ENCODE data around the gene DHX35. TPM values are rescaled to one million over a fixed set of nuclear protein-coding genes. Genes with fewer than 3 reads are reported as not detected.
"Not testable (repeated sequence)": the region's sequence is repeated elsewhere in the genome, so short reads cannot be mapped to it uniquely, and the experiment has no call there.

Gene DHX35
- polyA plus RNA-seq, 1 donor from 2014 or later: 21.3 TPM

DNA sequence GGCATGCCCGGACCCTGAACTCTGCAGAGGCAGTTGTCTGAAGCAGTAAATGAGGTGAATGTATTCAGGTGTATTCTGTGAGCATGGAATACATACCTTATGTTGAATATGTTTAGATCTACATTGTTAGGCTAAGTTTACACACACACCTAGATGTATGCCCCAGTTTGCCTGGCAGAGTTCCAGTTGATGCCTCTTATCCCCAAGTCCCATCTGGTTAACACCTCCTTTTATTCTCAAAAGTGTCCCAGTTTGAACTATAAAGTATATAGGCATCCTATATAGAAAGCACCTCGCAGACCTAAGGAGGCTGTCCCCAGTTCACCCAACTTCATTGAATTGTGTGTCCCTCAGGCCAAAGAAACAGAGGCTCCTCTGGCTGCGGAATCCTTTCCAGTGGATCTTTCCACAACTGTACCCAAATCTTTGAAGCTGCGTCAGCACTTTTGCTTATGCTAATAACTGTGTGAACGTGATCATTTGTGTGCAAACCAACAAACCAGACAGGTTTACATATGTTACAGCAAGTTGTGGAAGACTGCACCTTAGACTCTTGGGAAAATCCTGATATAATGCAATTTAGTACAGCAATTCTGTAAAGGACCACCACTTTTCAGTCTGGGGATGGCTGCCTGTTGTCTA, 4.8 kb upstream of the DHX35 start:
- no peak overlapping the region for H3K27ac ChIP-seq (ENCODE audit: low read length)
- H3K36me3 ChIP-seq (ENCODE audit: insufficient read depth, low read length): no peaks in the 10 kb centered on the region
- H3F3A ChIP-seq (ENCODE audit: insufficient read depth, low read length, poor library complexity, severe bottlenecking): no peaks in the 10 kb centered on the region
- TF ChIP-seq, protein P1, sequence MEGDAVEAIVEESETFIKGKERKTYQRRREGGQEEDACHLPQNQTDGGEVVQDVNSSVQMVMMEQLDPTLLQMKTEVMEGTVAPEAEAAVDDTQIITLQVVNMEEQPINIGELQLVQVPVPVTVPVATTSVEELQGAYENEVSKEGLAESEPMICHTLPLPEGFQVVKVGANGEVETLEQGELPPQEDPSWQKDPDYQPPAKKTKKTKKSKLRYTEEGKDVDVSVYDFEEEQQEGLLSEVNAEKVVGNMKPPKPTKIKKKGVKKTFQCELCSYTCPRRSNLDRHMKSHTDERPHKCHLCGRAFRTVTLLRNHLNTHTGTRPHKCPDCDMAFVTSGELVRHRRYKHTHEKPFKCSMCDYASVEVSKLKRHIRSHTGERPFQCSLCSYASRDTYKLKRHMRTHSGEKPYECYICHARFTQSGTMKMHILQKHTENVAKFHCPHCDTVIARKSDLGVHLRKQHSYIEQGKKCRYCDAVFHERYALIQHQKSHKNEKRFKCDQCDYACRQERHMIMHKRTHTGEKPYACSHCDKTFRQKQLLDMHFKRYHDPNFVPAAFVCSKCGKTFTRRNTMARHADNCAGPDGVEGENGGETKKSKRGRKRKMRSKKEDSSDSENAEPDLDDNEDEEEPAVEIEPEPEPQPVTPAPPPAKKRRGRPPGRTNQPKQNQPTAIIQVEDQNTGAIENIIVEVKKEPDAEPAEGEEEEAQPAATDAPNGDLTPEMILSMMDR (IDR thresholded peaks at IDR 0.05; ENCODE audit: poor library complexity, severe bottlenecking): no peak
- no peak for TF ChIP-seq TAF1 (IDR thresholded peaks at IDR 0.05; ENCODE audit: low read depth)
- no peak for TF ChIP-seq EP300 (conservative IDR thresholded peaks at IDR 0.05; ENCODE audit: poor library complexity, severe bottlenecking)
- no peak for TF ChIP-seq EZH2 (IDR thresholded peaks at IDR 0.05; ENCODE audit: borderline replicate concordance, insufficient read depth, low read length, poor library complexity, severe bottlenecking)
- TF ChIP-seq, protein P2, sequence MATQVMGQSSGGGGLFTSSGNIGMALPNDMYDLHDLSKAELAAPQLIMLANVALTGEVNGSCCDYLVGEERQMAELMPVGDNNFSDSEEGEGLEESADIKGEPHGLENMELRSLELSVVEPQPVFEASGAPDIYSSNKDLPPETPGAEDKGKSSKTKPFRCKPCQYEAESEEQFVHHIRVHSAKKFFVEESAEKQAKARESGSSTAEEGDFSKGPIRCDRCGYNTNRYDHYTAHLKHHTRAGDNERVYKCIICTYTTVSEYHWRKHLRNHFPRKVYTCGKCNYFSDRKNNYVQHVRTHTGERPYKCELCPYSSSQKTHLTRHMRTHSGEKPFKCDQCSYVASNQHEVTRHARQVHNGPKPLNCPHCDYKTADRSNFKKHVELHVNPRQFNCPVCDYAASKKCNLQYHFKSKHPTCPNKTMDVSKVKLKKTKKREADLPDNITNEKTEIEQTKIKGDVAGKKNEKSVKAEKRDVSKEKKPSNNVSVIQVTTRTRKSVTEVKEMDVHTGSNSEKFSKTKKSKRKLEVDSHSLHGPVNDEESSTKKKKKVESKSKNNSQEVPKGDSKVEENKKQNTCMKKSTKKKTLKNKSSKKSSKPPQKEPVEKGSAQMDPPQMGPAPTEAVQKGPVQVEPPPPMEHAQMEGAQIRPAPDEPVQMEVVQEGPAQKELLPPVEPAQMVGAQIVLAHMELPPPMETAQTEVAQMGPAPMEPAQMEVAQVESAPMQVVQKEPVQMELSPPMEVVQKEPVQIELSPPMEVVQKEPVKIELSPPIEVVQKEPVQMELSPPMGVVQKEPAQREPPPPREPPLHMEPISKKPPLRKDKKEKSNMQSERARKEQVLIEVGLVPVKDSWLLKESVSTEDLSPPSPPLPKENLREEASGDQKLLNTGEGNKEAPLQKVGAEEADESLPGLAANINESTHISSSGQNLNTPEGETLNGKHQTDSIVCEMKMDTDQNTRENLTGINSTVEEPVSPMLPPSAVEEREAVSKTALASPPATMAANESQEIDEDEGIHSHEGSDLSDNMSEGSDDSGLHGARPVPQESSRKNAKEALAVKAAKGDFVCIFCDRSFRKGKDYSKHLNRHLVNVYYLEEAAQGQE (IDR thresholded peaks at IDR 0.05; ENCODE audit: borderline replicate concordance): no peak
- no peak for TF ChIP-seq SMC3 (conservative IDR thresholded peaks at IDR 0.05; ENCODE audit: poor library complexity)
- H3K9me2 ChIP-seq (ENCODE audit: insufficient read depth, low read length): no peaks in the 10 kb centered on the region
- H3K9me3 ChIP-seq (ENCODE audit: low read length): no peaks in the 10 kb centered on the region
- no peaks in the 10 kb centered on the region for H4K20me1 ChIP-seq (ENCODE audit: insufficient read depth)
- H3K4me3 ChIP-seq (ENCODE audit: low read length): no peak overlapping the region
- H3K27me3 ChIP-seq (ENCODE audit: insufficient read depth, low read depth, low read length): no peaks in the 10 kb centered on the region
- H3K4me2 ChIP-seq (ENCODE audit: low read length): no peak overlapping the region
- no peak overlapping the region for H2AFZ ChIP-seq (ENCODE audit: low read depth, low read length)
- no peaks in the 10 kb centered on the region for H3K79me2 ChIP-seq (replicated peaks; ENCODE audit: insufficient read depth, low read length)
- no peak overlapping the region for H3K9ac ChIP-seq (ENCODE audit: low read length)

DNA sequence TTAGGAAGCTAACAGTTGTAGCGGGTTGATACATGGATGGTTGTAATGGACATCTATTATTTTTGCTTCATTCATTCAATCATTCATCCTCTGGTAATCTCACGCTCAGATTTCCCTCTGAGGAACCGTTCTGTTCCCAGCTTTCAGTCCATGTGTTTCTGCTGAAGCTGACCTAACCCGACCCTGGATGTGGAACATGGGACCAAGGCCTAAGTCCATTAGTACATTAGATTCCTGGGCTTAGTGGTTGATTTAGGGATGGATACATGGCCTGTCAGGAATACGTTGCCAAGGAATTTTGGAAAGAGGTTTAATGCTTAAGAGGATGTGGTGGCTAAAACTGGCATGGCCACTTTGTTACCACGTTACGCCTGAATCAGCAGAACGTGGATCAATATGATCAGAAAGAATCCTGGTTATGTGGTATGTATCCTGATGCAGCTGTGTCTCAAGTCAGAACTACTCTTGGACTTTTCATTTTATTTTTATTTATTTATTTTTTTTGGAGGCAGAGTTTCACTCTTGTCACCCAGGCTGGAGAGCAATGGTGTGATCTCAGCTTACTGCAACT, 4.1 kb upstream of the DHX35 start:
- no peak overlapping the region for H2AFZ ChIP-seq (ENCODE audit: low read depth, low read length)
- no peak overlapping the region for H3K4me2 ChIP-seq (ENCODE audit: low read length)
- H3K4me3 ChIP-seq (ENCODE audit: low read length): no peak overlapping the region
- H4K20me1 ChIP-seq (ENCODE audit: insufficient read depth): no peaks in the 10 kb centered on the region
- H3K79me2 ChIP-seq (replicated peaks; ENCODE audit: insufficient read depth, low read length): peaks cover 3% of the 10 kb centered on the region
- no peaks in the 10 kb centered on the region for H3K9me3 ChIP-seq (ENCODE audit: low read length)
- no peaks in the 10 kb centered on the region for H3K36me3 ChIP-seq (ENCODE audit: insufficient read depth, low read length)
- no peaks in the 10 kb centered on the region for H3K27me3 ChIP-seq (ENCODE audit: insufficient read depth, low read depth, low read length)
- no peaks in the 10 kb centered on the region for H3K9me2 ChIP-seq (ENCODE audit: insufficient read depth, low read length)
- TF ChIP-seq, protein P1 (IDR thresholded peaks at IDR 0.05; ENCODE audit: poor library complexity, severe bottlenecking): no peak
- TF ChIP-seq EZH2 (IDR thresholded peaks at IDR 0.05; ENCODE audit: borderline replicate concordance, insufficient read depth, low read length, poor library complexity, severe bottlenecking): no peak
- no peak for TF ChIP-seq SMC3 (conservative IDR thresholded peaks at IDR 0.05; ENCODE audit: poor library complexity)
- no peaks in the 10 kb centered on the region for H3F3A ChIP-seq (ENCODE audit: insufficient read depth, low read length, poor library complexity, severe bottlenecking)
- H3K27ac ChIP-seq (ENCODE audit: low read length): no peak overlapping the region
- H3K9ac ChIP-seq (ENCODE audit: low read length): no peak overlapping the region

DNA sequence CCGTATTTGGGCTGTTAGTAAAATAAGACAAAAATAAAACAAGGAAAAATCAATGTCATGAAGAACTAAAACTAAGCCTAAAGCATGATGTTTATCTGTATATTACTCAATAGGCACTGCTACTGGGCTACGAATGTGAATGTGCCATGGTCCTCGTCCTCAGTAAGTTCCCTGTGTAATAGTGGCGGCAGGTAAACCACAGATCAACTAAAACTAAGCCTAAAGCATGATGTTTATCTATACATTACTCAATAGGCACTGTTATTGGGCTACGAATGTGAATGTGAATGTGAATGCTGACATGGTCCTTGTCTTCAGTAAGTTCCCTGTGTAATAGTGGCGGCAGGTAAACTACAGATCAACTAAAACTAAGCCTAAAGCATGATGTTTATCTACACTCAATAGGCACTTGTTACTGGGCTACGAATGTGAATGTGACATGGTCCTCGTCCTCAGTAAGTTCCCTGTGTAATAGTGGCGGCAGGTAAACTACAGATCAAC, 1.9 kb upstream of the DHX35 start:
- not testable (repeated sequence) for H3K9me2 ChIP-seq (ENCODE audit: insufficient read depth, low read length); H3F3A ChIP-seq (ENCODE audit: insufficient read depth, low read length, poor library complexity, severe bottlenecking); H3K4me2 ChIP-seq (ENCODE audit: low read length); H4K20me1 ChIP-seq (ENCODE audit: insufficient read depth); H2AFZ ChIP-seq (ENCODE audit: low read depth, low read length); H3K27me3 ChIP-seq (ENCODE audit: insufficient read depth, low read depth, low read length); H3K9me3 ChIP-seq (ENCODE audit: low read length); H3K36me3 ChIP-seq (ENCODE audit: insufficient read depth, low read length); H3K4me3 ChIP-seq (ENCODE audit: low read length); H3K27ac ChIP-seq (ENCODE audit: low read length); H3K9ac ChIP-seq (ENCODE audit: low read length)
- H3K79me2 ChIP-seq (replicated peaks; ENCODE audit: insufficient read depth, low read length): peaks cover 19% of the 10 kb centered on the region

All from neural cell (in vitro differentiated cells).